ENCODE data around the gene FAM180A. TPM values are rescaled to one million over a fixed set of nuclear protein-coding genes. Genes with fewer than 3 reads are reported as not detected.

The FAM180A gene
- total and polyA plus RNA-seq, 9 of the 15 experiments (the other 6 are each of a cell fraction or from before 2014, with no cell fraction given) = not detected

DNA sequence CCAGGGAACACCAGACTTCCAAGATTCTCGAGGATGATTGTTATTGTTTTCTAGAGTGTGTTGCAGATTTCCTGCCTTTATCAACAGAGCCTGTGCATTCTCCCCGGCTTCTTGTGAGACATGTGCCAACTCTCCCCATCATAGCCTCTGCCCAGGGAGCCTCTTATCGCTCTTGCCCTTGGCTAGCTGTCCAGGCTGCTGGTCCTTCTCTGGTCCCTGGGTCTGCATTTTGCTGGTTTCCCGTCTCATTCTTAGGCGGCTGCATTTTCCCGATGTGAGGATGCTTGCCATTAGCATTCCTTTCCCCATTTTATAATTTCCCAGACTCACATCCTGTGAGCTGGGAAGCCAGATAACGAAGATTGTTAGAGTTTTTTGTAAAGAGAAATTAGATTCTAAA is 35.8 kb downstream of the FAM180A start:
- H4K20me1 ChIP-seq (replicated peaks; ENCODE audit: control insufficient read depth, insufficient read depth, low read length) = no peaks in the 10 kb centered on the region
- no peak overlapping the region for H2AFZ ChIP-seq (ENCODE audit: low read depth, low read length)
- in situ Hi-C loops (cut with MboI) = no loop called here
- no peaks in the 10 kb centered on the region for H3K9me1 ChIP-seq (ENCODE audit: control insufficient read depth, insufficient read depth, low read length)
- no peaks in the 10 kb centered on the region for H3K9me3 ChIP-seq (replicated peaks; ENCODE audit: control insufficient read depth, insufficient read depth, low read depth, low read length)
- DNase-seq (ENCODE audit: extremely low read depth in 1 of 4, low spot score in 3 of 4) (no peak), ATAC-seq (no peak), FAIRE-seq (no peak)
- no TSS peak for BruUV-seq (replicated peaks)
- H3K9ac ChIP-seq (ENCODE audit: insufficient read depth in 1 of 2, low read depth in 2 of 2, low read length in 2 of 2) = no peak overlapping the region
- intact Hi-C loops (cut with micrococcal nuclease) = no loop called here
- H3K4me3 ChIP-seq = no peak overlapping the region
- ChIA-PET POLR2A (interaction anchor here (0.7 to 1.4 kb wide), 3 partner anchors 8 to 15 kb away, joined by 3 to 4 read pairs (median 3); partner anchors contain the start of gene SLC13A4), CTCF (ENCODE audit: low intra/inter-chr PET ratio) (no interaction called here)
- WGBS (ENCODE audit: insufficient coverage, low coverage, missing lambda C conversion rate) = 5% methylated on average over 7 of the region's 7 CpGs
- H3K36me3 ChIP-seq (ENCODE audit: control insufficient read depth, insufficient read depth, low read length) = no peaks in the 10 kb centered on the region
- peaks cover 19 to 31% of the 10 kb centered on the region in 2 experiments; a peak in 4 of 5 replicates for H3K27me3 ChIP-seq (ENCODE audit: control insufficient read depth in 2 of 2, insufficient read depth in 2 of 2, low read length in 2 of 2)
- H3K4me2 ChIP-seq (ENCODE audit: insufficient read depth, low read length) = no peak overlapping the region
- H3K79me2 ChIP-seq (ENCODE audit: control insufficient read depth, insufficient read depth, low read length) = no peaks in the 10 kb centered on the region
- peaks cover 2 to 10% of the 10 kb centered on the region in 2 experiments; a peak in 3 of 5 replicates for H3K4me1 ChIP-seq (replicated peaks in 1 of 2; ENCODE audit: control insufficient read depth in 2 of 2, insufficient read depth in 2 of 2, low read length in 2 of 2)
- H3K27ac ChIP-seq (ENCODE audit: extremely low read depth, low read depth, low read length) = no peak overlapping the region
- no peak for TF ChIP-seq SP2 (IDR thresholded peaks at IDR 0.05; ENCODE audit: extremely low read depth, low read depth, low read length, poor library complexity, severe bottlenecking)
- no peak for TF ChIP-seq PHTF2 (CRISPR knock-in tag; IDR thresholded peaks at IDR 0.05)
- TF ChIP-seq DDX20 (tag; IDR thresholded peaks at IDR 0.05; ENCODE audit: low read depth) = no peak
- no peak for TF ChIP-seq NFIC (IDR thresholded peaks at IDR 0.05)
- TF ChIP-seq, protein P1, sequence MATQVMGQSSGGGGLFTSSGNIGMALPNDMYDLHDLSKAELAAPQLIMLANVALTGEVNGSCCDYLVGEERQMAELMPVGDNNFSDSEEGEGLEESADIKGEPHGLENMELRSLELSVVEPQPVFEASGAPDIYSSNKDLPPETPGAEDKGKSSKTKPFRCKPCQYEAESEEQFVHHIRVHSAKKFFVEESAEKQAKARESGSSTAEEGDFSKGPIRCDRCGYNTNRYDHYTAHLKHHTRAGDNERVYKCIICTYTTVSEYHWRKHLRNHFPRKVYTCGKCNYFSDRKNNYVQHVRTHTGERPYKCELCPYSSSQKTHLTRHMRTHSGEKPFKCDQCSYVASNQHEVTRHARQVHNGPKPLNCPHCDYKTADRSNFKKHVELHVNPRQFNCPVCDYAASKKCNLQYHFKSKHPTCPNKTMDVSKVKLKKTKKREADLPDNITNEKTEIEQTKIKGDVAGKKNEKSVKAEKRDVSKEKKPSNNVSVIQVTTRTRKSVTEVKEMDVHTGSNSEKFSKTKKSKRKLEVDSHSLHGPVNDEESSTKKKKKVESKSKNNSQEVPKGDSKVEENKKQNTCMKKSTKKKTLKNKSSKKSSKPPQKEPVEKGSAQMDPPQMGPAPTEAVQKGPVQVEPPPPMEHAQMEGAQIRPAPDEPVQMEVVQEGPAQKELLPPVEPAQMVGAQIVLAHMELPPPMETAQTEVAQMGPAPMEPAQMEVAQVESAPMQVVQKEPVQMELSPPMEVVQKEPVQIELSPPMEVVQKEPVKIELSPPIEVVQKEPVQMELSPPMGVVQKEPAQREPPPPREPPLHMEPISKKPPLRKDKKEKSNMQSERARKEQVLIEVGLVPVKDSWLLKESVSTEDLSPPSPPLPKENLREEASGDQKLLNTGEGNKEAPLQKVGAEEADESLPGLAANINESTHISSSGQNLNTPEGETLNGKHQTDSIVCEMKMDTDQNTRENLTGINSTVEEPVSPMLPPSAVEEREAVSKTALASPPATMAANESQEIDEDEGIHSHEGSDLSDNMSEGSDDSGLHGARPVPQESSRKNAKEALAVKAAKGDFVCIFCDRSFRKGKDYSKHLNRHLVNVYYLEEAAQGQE (IDR thresholded peaks at IDR 0.05; ENCODE audit: borderline replicate concordance) = no peak
- TF ChIP-seq, protein P1 (CRISPR knock-in tag; IDR thresholded peaks at IDR 0.05; ENCODE audit: low read depth) = no peak
- TF ChIP-seq KLF10 (CRISPR knock-in tag; IDR thresholded peaks at IDR 0.05) = no peak
- TF ChIP-seq FOXA1 (IDR thresholded peaks at IDR 0.05; ENCODE audit: borderline replicate concordance) = no peak
- no peak for TF ChIP-seq HMGXB4 (CRISPR knock-in tag; IDR thresholded peaks at IDR 0.05)
- TF ChIP-seq TAF1 (IDR thresholded peaks at IDR 0.05; ENCODE audit: control insufficient read depth, extremely low read depth, insufficient read depth, low read length, severe bottlenecking) = no peak
- TF ChIP-seq SAP30 (IDR thresholded peaks at IDR 0.05; ENCODE audit: borderline replicate concordance, insufficient read depth, low read depth, low read length, poor library complexity, severe bottlenecking) = no peak
- TF ChIP-seq, protein P2, sequence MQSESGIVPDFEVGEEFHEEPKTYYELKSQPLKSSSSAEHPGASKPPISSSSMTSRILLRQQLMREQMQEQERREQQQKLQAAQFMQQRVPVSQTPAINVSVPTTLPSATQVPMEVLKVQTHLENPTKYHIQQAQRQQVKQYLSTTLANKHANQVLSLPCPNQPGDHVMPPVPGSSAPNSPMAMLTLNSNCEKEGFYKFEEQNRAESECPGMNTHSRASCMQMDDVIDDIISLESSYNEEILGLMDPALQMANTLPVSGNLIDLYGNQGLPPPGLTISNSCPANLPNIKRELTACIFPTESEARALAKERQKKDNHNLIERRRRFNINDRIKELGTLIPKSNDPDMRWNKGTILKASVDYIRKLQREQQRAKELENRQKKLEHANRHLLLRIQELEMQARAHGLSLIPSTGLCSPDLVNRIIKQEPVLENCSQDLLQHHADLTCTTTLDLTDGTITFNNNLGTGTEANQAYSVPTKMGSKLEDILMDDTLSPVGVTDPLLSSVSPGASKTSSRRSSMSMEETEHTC (IDR thresholded peaks at IDR 0.05) = no peak

Measured in K562 (cell line).